ENCODE results near the gene FMN1. TPM values are rescaled to one million over a fixed set of nuclear protein-coding genes. Genes with fewer than 3 reads are reported as not detected.

The FMN1 gene
- total RNA-seq, 1 experiment from 2014 or later = 0.37 TPM

DNA sequence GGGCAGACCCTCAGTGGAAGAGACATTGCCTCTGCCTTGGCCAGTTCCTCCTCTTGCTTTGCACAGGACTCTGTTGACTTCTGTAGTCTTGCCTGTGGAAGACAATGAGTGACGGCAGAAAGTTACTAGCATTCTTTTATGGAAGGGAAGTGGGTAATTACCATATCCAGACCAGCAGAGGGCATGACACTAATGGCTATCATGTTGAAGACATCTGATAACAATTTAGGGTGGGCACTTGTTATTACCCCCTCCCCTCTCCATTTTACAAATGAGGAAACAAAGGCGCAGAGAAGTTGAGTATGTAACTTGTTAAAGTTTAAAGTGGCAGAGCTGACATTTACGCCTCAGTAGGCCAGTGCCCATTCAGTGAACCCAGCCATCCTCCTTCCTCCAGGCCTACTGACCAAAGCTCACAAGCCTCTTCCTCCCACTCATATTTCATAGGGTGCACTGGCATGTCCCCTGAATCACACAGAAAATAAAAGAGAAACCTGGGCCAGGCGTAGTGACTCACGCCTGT lies 48.2 kb upstream of the FMN1 start:
- peak; percentile 41 for DNase-seq (ENCODE audit: low spot score)
- Histone ChIP-seq H3K27ac (ENCODE audit: low read depth, low read length, poor library complexity, severe bottlenecking) (no peak overlapping the region), H3K4me1 (ENCODE audit: insufficient read depth, low read length, poor library complexity, severe bottlenecking) (no peaks in the 10 kb centered on the region), H3K27me3 (replicated peaks; ENCODE audit: insufficient read depth, low read depth, low read length, poor library complexity) (peaks cover 33% of the 10 kb centered on the region), H3K9me3 (ENCODE audit: low read depth, low read length, poor library complexity, severe bottlenecking) (no peaks in the 10 kb centered on the region), H3K36me3 (ENCODE audit: insufficient read depth, low read length, poor library complexity, severe bottlenecking) (no peaks in the 10 kb centered on the region), H3K4me3 (ENCODE audit: low read depth, low read length, poor library complexity, severe bottlenecking) (no peak overlapping the region)
- ChIA-PET POLR2A (ENCODE audit: low non-redundant PET) (no interaction called here), CTCF (interaction anchor here (0.7 kb wide), 1 partner anchor 497 kb away, joined by 4 read pairs; no protein-coding TSS in a partner anchor)
- no peak for TF ChIP-seq EZH2 (IDR thresholded peaks at IDR 0.05; ENCODE audit: borderline replicate concordance, low read depth, low read length, poor library complexity, severe bottlenecking)
- TF ChIP-seq, protein P1, sequence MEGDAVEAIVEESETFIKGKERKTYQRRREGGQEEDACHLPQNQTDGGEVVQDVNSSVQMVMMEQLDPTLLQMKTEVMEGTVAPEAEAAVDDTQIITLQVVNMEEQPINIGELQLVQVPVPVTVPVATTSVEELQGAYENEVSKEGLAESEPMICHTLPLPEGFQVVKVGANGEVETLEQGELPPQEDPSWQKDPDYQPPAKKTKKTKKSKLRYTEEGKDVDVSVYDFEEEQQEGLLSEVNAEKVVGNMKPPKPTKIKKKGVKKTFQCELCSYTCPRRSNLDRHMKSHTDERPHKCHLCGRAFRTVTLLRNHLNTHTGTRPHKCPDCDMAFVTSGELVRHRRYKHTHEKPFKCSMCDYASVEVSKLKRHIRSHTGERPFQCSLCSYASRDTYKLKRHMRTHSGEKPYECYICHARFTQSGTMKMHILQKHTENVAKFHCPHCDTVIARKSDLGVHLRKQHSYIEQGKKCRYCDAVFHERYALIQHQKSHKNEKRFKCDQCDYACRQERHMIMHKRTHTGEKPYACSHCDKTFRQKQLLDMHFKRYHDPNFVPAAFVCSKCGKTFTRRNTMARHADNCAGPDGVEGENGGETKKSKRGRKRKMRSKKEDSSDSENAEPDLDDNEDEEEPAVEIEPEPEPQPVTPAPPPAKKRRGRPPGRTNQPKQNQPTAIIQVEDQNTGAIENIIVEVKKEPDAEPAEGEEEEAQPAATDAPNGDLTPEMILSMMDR (conservative IDR thresholded peaks at IDR 0.05; ENCODE audit: low read depth, low read length) = peak; percentile 54
- intact Hi-C loops (cut with micrococcal nuclease; ENCODE audit: unreplicated experiment) = no loop called here
- no TSS peak for BruUV-seq (replicated peaks)

DNA sequence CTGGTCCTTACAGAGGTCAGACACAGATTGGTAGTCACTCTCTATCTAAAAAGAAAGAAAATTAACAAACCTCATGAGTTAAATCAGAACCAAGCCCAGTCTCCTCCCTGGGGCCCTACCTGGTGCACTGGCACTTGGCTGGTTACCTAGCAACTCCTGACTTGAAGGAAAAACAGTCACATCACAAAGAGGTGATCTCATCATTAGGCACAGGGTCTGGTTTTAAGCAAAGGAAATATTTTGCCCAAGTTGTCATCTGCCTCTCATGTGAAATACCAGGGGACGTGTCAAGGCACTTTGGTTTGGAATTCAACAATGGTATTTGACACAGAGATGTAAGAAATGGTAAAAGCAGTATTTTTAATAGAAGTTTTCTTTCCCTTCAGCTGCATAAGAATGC lies 47.7 kb upstream of the FMN1 start:
- CTCF ChIA-PET = no interaction called here
- BruUV-seq (replicated peaks) = no TSS peak
- POLR2A ChIA-PET (ENCODE audit: low non-redundant PET) = no interaction called here
- H3K9me3 ChIP-seq (ENCODE audit: low read depth, low read length, poor library complexity, severe bottlenecking) = no peaks in the 10 kb centered on the region
- TF ChIP-seq EZH2 (IDR thresholded peaks at IDR 0.05; ENCODE audit: borderline replicate concordance, low read depth, low read length, poor library complexity, severe bottlenecking) = no peak
- TF ChIP-seq, protein P1 (conservative IDR thresholded peaks at IDR 0.05; ENCODE audit: low read depth, low read length) = no peak
- no peak overlapping the region for H3K27ac ChIP-seq (ENCODE audit: low read depth, low read length, poor library complexity, severe bottlenecking)
- H3K27me3 ChIP-seq (replicated peaks; ENCODE audit: insufficient read depth, low read depth, low read length, poor library complexity) = peaks cover 36% of the 10 kb centered on the region
- no peak for DNase-seq (ENCODE audit: low spot score)
- H3K4me1 ChIP-seq (ENCODE audit: insufficient read depth, low read length, poor library complexity, severe bottlenecking) = no peaks in the 10 kb centered on the region
- H3K4me3 ChIP-seq (ENCODE audit: low read depth, low read length, poor library complexity, severe bottlenecking) = no peak overlapping the region
- H3K36me3 ChIP-seq (ENCODE audit: insufficient read depth, low read length, poor library complexity, severe bottlenecking) = no peaks in the 10 kb centered on the region
- intact Hi-C loops (cut with micrococcal nuclease; ENCODE audit: unreplicated experiment) = no loop called here

DNA sequence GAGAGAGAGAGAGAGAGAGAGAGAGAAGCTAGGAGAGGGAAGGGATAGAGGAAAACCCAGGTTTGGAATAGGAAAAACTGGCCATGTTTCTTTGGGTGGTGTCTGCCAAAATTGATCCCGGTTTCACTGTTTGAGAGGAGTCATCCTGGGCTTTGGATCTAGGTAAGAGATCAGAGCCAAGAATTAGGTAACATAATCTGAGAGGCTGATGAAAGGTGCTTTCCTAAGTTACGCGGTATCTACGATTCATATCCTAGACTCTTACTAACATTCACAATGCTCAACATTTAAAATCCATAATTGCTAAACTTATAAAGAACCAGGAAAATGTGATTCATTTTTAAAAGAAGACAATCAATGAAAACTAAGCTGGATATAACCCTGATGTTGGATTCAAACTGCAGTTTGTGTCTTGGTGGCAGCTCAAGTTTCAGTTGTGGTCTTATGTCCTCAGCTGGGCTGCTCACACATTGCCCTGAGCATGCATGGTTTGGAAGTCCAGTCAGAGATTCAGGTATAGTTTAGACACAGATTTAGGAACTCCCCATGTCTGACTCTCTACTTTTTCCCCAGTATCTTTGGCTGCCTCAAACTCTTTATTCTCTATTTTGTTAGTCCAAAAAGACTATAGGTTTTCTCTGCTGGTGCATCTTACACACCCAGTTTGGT lies 42.5 kb upstream of the FMN1 start:
- no peaks in the 10 kb centered on the region for H3K9me3 ChIP-seq (ENCODE audit: low read depth, low read length, poor library complexity, severe bottlenecking)
- TF ChIP-seq, protein P1 (conservative IDR thresholded peaks at IDR 0.05; ENCODE audit: low read depth, low read length) = no peak
- TF ChIP-seq EZH2 (IDR thresholded peaks at IDR 0.05; ENCODE audit: borderline replicate concordance, low read depth, low read length, poor library complexity, severe bottlenecking) = no peak
- no peak for DNase-seq (ENCODE audit: low spot score)
- no peaks in the 10 kb centered on the region for H3K4me1 ChIP-seq (ENCODE audit: insufficient read depth, low read length, poor library complexity, severe bottlenecking)
- BruUV-seq (replicated peaks) = no TSS peak
- POLR2A ChIA-PET (ENCODE audit: low non-redundant PET) = no interaction called here
- no peak overlapping the region for H3K4me3 ChIP-seq (ENCODE audit: low read depth, low read length, poor library complexity, severe bottlenecking)
- no peaks in the 10 kb centered on the region for H3K36me3 ChIP-seq (ENCODE audit: insufficient read depth, low read length, poor library complexity, severe bottlenecking)
- H3K27me3 ChIP-seq (replicated peaks; ENCODE audit: insufficient read depth, low read depth, low read length, poor library complexity) = peaks cover 34% of the 10 kb centered on the region
- intact Hi-C loops (cut with micrococcal nuclease; ENCODE audit: unreplicated experiment) = no loop called here
- CTCF ChIA-PET = interaction anchor here (0.5 kb wide), 1 partner anchor 17 kb away, joined by 3 read pairs; no protein-coding TSS in a partner anchor
- H3K27ac ChIP-seq (ENCODE audit: low read depth, low read length, poor library complexity, severe bottlenecking) = no peak overlapping the region

All from A673 (cell line).